IMR-90 (cell line): ENCODE measurements around the gene XRCC4. TPM values are rescaled to one million over a fixed set of nuclear protein-coding genes. Genes with fewer than 3 reads are reported as not detected.

Source experiments
- ATAC-seq: fragments of 200-7000 bp; cut with Tn5 transposase; 2 replicates; pipeline ENCODE4 v1.9.1; 2020; ENCODE audit warnings: low read depth, mild to moderate bottlenecking, moderate library complexity
- BruUV-seq: library from RNA; stranded (reverse); fragments of 400-500 nt; replicated peaks from 2 replicates; lab custom pipeline; 2021; lab: Mats Ljungman, UMichigan
- CTCF ChIA-PET: fragments of 300-600 bp; formaldehyde crosslinking; extraction: SDS; loops from one replicate; lab custom pipeline; 2021; ENCODE audit warnings: antibody characterized with exemption; lab: Yijun Ruan, JAX
- POLR2A ChIA-PET: fragments of 300-600 bp; sonication (Branson Sonifier 250); formaldehyde crosslinking; loops from one replicate; lab custom pipeline; 2022; ENCODE audit warnings: antibody characterized with exemption; ENCODE audit not compliant: unreplicated experiment; lab: Charles Lee
- DNase-seq: peaks from one replicate; pipeline ENCODE4 v3.0.0; 2013
- H2AFZ ChIP-seq: replicated peaks from 2 replicates; pipeline ENCODE3; 2013; ENCODE audit warnings: low read length, mild to moderate bottlenecking; ENCODE audit not compliant: poor library complexity
- H2AK5ac ChIP-seq: 2 replicates; pipeline ENCODE4 v1.6.1; 2013; ENCODE audit warnings: low read depth, low read length, inconsistent platforms
- H2AK9ac ChIP-seq: replicated peaks from 2 replicates; pipeline ENCODE3; 2013; ENCODE audit warnings: mild to moderate bottlenecking, low read depth, low read length, moderate library complexity; ENCODE audit not compliant: poor library complexity
- H2BK120ac ChIP-seq: 2 replicates; pipeline ENCODE4 v1.6.1; 2013; ENCODE audit warnings: low read depth, low read length, inconsistent platforms
- H2BK15ac ChIP-seq: 3 replicates; pipeline ENCODE4 v1.6.1; 2013; ENCODE audit warnings: low read depth, low read length, inconsistent platforms
- H2BK20ac ChIP-seq: 2 replicates; pipeline ENCODE4 v1.6.1; 2013; ENCODE audit warnings: low read depth, mild to moderate bottlenecking, inconsistent platforms, low read length, moderate library complexity
- H2BK5ac ChIP-seq: 2 replicates; pipeline ENCODE4 v1.6.1; 2013; ENCODE audit warnings: mild to moderate bottlenecking, low read depth, low read length, inconsistent platforms; ENCODE audit not compliant: poor library complexity, severe bottlenecking
- H3K14ac ChIP-seq: replicated peaks from 2 replicates; pipeline ENCODE4 v1.6.1; 2013; ENCODE audit warnings: low read depth, low read length, inconsistent platforms
- H3K18ac ChIP-seq: 2 replicates; pipeline ENCODE4 v1.6.1; 2013; ENCODE audit warnings: low read depth, low read length, control low read depth
- H3K23ac ChIP-seq: 2 replicates; pipeline ENCODE4 v1.6.1; 2013; ENCODE audit warnings: low read depth, low read length, inconsistent platforms
- H3K27ac ChIP-seq: 2 replicates; pipeline ENCODE4 v1.5.1; 2013; ENCODE audit warnings: mild to moderate bottlenecking, control low read depth, low read length; ENCODE audit not compliant: insufficient read depth
- H3K27me3 ChIP-seq: 2 replicates; pipeline ENCODE4 v1.6.1; 2013; ENCODE audit warnings: low read length; ENCODE audit not compliant: control insufficient read depth, insufficient read depth
- H3K36me3 ChIP-seq: 2 replicates; pipeline ENCODE4 v1.6.1; 2013; ENCODE audit warnings: low read length, mixed read lengths; ENCODE audit not compliant: control insufficient read depth, insufficient read depth
- H3K4ac ChIP-seq: 2 replicates; pipeline ENCODE4 v1.6.1; 2013; ENCODE audit warnings: low read depth, low read length, inconsistent platforms
- H3K4me1 ChIP-seq: 2 replicates; pipeline ENCODE4 v1.6.1; 2013; ENCODE audit warnings: low read length, mixed read lengths; ENCODE audit not compliant: control insufficient read depth, insufficient read depth
- H3K4me2 ChIP-seq: 2 replicates; pipeline ENCODE4 v1.6.1; 2013; ENCODE audit warnings: low read depth, mild to moderate bottlenecking, control low read depth, low read length, moderate library complexity
- H3K4me3 ChIP-seq: 2 replicates; pipeline ENCODE4 v1.5.1; 2013; ENCODE audit warnings: low read depth, mild to moderate bottlenecking, control low read depth, low read length, moderate library complexity; ENCODE audit not compliant: insufficient read depth
- H3K56ac ChIP-seq: 2 replicates; pipeline ENCODE4 v1.6.1; 2013; ENCODE audit warnings: low read length, inconsistent platforms; ENCODE audit not compliant: insufficient read depth; ENCODE audit errors: extremely low read depth
- H3K79me1 ChIP-seq, 2 experiments: 2 replicates each; pipeline ENCODE4 v1.6.1; 2013; ENCODE audit warnings: low read length in 2 of 2, inconsistent platforms in 1 of 2, low read depth in 1 of 2
- H3K9ac ChIP-seq: 2 replicates; pipeline ENCODE4 v1.6.1; 2013; ENCODE audit warnings: low read depth, low read length, control low read depth
- H3K9me1 ChIP-seq: 2 replicates; pipeline ENCODE4 v1.6.1; 2013; ENCODE audit warnings: low read length, inconsistent platforms; ENCODE audit not compliant: insufficient read depth
- H3K9me3 ChIP-seq: 2 replicates; pipeline ENCODE4 v1.6.1; 2013; ENCODE audit warnings: low read length; ENCODE audit not compliant: control insufficient read depth, insufficient read depth
- H4K20me1 ChIP-seq: 2 replicates; pipeline ENCODE4 v1.6.1; 2013; ENCODE audit warnings: low read length, inconsistent platforms; ENCODE audit not compliant: insufficient read depth
- H4K5ac ChIP-seq: 2 replicates; pipeline ENCODE4 v1.6.1; 2013; ENCODE audit warnings: mild to moderate bottlenecking, low read depth, low read length, control low read depth
- H4K8ac ChIP-seq, 2 experiments: 2 replicates each; pipeline ENCODE4 v1.6.1; 2013; ENCODE audit warnings: low read depth in 2 of 2, low read length in 2 of 2, control low read depth in 1 of 2, inconsistent platforms in 1 of 2
- H4K91ac ChIP-seq: 2 replicates; pipeline ENCODE4 v1.6.1; 2013; ENCODE audit warnings: low read depth, low read length, inconsistent platforms; ENCODE audit not compliant: insufficient read depth
- CEBPB ChIP-seq: IDR thresholded peaks from 2 replicates; pipeline ENCODE4 v1.6.1; 2012; ENCODE audit warnings: low read depth, low read length, improper control_type of control experiment
- CHD1 ChIP-seq: IDR thresholded peaks from 2 replicates; pipeline ENCODE4 v1.6.1; 2012; ENCODE audit warnings: low read depth, low read length, improper control_type of control experiment
- RAD21 ChIP-seq: IDR thresholded peaks from 2 replicates; pipeline ENCODE4 v1.6.1; 2012; ENCODE audit warnings: low read length, improper control_type of control experiment
- WGBS, 2 experiments: methylation state at CpG; one replicate each; pipeline versions ENCODE4 v1.1.5 to v1.1.7; 2013; ENCODE audit warnings: missing lambda C conversion rate in 2 of 2; ENCODE audit not compliant: insufficient read length in 1 of 2; ENCODE audit errors: extremely low coverage in 2 of 2; 5-methylcytosine and 5-hydroxymethylcytosine counted together
- dilution Hi-C: fragments of 300-500 bp; cut with HindIII; formaldehyde crosslinking; loops from one replicate; pipeline ENCODE4 v1.14.3; 2018; ENCODE audit warnings: low sequenced_read_pairs; ENCODE audit not compliant: unreplicated experiment
- in situ Hi-C: fragments of 300-500 bp; cut with MboI; formaldehyde crosslinking; loops from 3 replicates; pipeline ENCODE4 v1.14.3; 2019; ENCODE audit warnings: low sequenced_read_pairs, inconsistent platforms, mixed read lengths
- intact Hi-C: fragments of 100-400 bp; cut with micrococcal nuclease; formaldehyde crosslinking; loops from 2 replicates; pipeline ENCODE4 v1.10.0; 2022
- polyA plus RNA-seq, 3 experiments: library from polyadenylated mRNA; depleted of rRNA; stranded (reverse); fragments of >200 nt; gene quantifications; 2 replicates each; pipeline ENCODE4 v1.2.3, GENCODE V29; 2012; ENCODE audit warnings: low replicate concordance in 1 of 3
- total RNA-seq: library from RNA; depleted of rRNA; stranded (reverse); fragments of >200 nt; gene quantifications from 2 replicates; pipeline ENCODE4 v1.2.3, GENCODE V29; 2012
- TF ChIP-seq, protein P1 (sequence below): conservative IDR thresholded peaks from 2 replicates; pipeline ENCODE4 v1.5.1; 2012; ENCODE audit warnings: mild to moderate bottlenecking, low read depth, low read length, improper control_type of control experiment
- TF ChIP-seq, protein P2 (sequence below): fragments of 150-350 bp; IDR thresholded peaks from 2 replicates; pipeline ENCODE4 v1.6.1; 2017; ENCODE audit warnings: mild to moderate bottlenecking, antibody characterized with exemption, low read length, low read depth

The XRCC4 gene
- total and polyA plus RNA-seq, 2 of the 4 experiments (the other 2 are of a cell fraction) = 3.5 to 4.7 TPM

DNA sequence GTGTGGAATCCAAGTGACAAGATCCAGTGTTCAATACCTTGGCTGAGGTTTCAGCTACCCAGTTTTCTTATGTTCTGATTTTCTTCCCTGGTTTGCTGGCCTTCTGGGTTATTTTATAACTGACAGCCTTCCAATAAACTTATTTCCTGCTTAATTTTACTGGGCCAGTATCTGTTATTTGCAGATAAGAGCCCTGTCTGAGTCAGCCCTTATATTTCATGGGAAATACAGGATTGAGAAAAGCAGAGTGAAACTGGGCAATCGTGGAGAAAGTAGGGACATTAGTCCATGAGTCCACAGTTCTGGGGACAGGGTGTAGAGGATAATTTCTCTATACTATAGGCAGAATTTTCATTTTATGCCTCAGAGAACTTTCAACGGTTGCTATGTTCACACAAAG is 32.4 kb upstream of the XRCC4 start:
- Histone ChIP-seq H2AK5ac (no peak overlapping the region), H3K9ac (no peak overlapping the region), H2BK5ac (no peak overlapping the region), H3K4me3 (no peak overlapping the region), H3K56ac (no peak overlapping the region), H4K91ac (no peak overlapping the region), H2AK9ac (no peak overlapping the region), H3K14ac (no peak overlapping the region), H3K4me1 (no peaks in the 10 kb centered on the region), H3K4me2 (no peak overlapping the region), H4K8ac (no peak overlapping the region), H2BK120ac (no peak overlapping the region), H3K79me1 (no peaks in the 10 kb centered on the region), H4K5ac (no peak overlapping the region), H3K18ac (no peak overlapping the region), H3K36me3 (peaks cover 7% of the 10 kb centered on the region; the same call in 1 of the 2 replicates), H3K27ac (no peak overlapping the region), H2BK15ac (no peak overlapping the region), H3K9me3 (no peaks in the 10 kb centered on the region), H3K23ac (no peak overlapping the region), H4K20me1 (no peaks in the 10 kb centered on the region), H2BK20ac (no peak overlapping the region), H3K4ac (no peak overlapping the region), H3K9me1 (no peaks in the 10 kb centered on the region), H3K27me3 (no peaks in the 10 kb centered on the region), H2AFZ (no peak overlapping the region)
- WGBS, 2 experiments = no CpG with 5 or more reads among the region's 2 CpGs
- DNase-seq (no peak), ATAC-seq (no peak)
- no TSS peak for BruUV-seq
- dilution Hi-C loops (no loop called here), intact Hi-C loops (no loop called here), in situ Hi-C loops (no loop called here)
- TF ChIP-seq, protein P1, sequence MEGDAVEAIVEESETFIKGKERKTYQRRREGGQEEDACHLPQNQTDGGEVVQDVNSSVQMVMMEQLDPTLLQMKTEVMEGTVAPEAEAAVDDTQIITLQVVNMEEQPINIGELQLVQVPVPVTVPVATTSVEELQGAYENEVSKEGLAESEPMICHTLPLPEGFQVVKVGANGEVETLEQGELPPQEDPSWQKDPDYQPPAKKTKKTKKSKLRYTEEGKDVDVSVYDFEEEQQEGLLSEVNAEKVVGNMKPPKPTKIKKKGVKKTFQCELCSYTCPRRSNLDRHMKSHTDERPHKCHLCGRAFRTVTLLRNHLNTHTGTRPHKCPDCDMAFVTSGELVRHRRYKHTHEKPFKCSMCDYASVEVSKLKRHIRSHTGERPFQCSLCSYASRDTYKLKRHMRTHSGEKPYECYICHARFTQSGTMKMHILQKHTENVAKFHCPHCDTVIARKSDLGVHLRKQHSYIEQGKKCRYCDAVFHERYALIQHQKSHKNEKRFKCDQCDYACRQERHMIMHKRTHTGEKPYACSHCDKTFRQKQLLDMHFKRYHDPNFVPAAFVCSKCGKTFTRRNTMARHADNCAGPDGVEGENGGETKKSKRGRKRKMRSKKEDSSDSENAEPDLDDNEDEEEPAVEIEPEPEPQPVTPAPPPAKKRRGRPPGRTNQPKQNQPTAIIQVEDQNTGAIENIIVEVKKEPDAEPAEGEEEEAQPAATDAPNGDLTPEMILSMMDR = no peak
- TF ChIP-seq CHD1 = no peak
- TF ChIP-seq RAD21 = no peak
- TF ChIP-seq, protein P2, sequence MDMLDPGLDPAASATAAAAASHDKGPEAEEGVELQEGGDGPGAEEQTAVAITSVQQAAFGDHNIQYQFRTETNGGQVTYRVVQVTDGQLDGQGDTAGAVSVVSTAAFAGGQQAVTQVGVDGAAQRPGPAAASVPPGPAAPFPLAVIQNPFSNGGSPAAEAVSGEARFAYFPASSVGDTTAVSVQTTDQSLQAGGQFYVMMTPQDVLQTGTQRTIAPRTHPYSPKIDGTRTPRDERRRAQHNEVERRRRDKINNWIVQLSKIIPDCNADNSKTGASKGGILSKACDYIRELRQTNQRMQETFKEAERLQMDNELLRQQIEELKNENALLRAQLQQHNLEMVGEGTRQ = no peak
- TF ChIP-seq CEBPB = no peak
- CTCF ChIA-PET = no interaction called here
- POLR2A ChIA-PET = no interaction called here
